Measurements from ENCODE around the gene SF3A2.

SF3A2 gene

GRCh38 chr19:2261438-2262172 is 25.0 kb downstream of the SF3A2 start:
- TF ChIP-seq ZFX (IDR thresholded peaks at IDR 0.05) = no peak
- no peak; the same call in 1 of the 2 replicates for TF ChIP-seq CTCF (conservative IDR thresholded peaks at IDR 0.05)
- H3K27ac ChIP-seq = no peak overlapping the region

GRCh38 chr19:2266183-2266993 is 29.8 kb downstream of the SF3A2 start:
- H3K27ac ChIP-seq = peak overlapping the region; percentile 30
- TF ChIP-seq CTCF (conservative IDR thresholded peaks at IDR 0.05) = no peak
- no peak for TF ChIP-seq ZFX (IDR thresholded peaks at IDR 0.05)

GRCh38 chr19:2268480-2268830 is 31.8 kb downstream of the SF3A2 start:
- no peak overlapping the region; the same call in 1 of the 2 replicates for H3K27ac ChIP-seq
- TF ChIP-seq ZFX (IDR thresholded peaks at IDR 0.05) = no peak

- TF ChIP-seq ZFX (IDR thresholded peaks at IDR 0.05) (no peak), CTCF (conservative IDR thresholded peaks at IDR 0.05) (no peak)
- H3K27ac ChIP-seq = peak overlapping the region; percentile 96
Observed at GRCh38 chr19:2268861-2269243, 32.2 kb downstream of the SF3A2 start.

GRCh38 chr19:2269244-2270156 is 32.9 kb downstream of the SF3A2 start:
- H3K27ac ChIP-seq = peak overlapping the region; percentile 96
- peak; percentile 28; the same call in 1 of the 2 replicates for TF ChIP-seq ZFX (IDR thresholded peaks at IDR 0.05)
- no peak for TF ChIP-seq CTCF (conservative IDR thresholded peaks at IDR 0.05)

- H3K27ac ChIP-seq = peak overlapping the region; percentile 96
- TF ChIP-seq CTCF (conservative IDR thresholded peaks at IDR 0.05) (no peak), ZFX (IDR thresholded peaks at IDR 0.05) (no peak)
Observed at GRCh38 chr19:2270157-2270422, 33.5 kb downstream of the SF3A2 start.

DNA sequence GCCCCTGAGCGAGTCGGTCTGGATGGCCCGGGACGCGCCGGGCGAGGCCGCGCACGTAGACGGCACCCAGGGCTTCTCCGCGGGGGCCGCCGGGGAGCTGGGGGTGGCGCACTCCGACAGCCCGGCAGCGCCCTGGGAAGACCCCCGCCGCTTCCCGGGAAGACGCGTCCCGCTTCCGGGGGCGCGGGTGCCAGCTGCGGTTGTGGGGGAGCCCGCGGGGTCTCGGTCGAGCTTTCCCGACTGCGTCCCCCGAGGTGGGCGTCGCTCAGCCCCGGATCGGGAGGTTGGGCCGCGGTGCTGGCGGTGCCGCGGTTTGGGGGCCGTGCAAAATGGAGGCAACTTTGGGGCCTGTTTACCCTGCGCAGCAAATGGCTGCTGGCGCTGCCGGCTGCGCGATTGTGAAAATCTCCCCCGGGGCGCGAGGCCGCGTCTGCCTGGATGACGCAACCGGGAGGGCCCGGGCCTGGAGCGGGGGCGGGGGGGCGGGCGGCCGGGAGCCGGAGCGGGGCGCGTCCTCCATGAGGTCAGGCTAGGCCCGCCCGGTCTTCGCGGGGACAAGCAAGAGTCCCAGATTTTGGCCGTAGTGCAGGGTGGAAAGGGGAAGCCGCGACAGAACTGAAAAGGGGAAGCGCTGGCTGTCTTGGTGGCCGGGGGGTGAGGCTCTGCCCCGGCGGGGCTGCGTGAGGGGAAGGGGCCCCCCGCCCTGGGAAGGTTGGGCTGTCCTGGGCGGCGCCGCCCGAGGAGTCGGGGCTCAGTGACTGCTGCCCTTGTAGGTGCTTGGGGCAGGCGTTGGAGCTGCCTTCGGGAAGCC is 34.0 kb downstream of the SF3A2 start:
- H3K27ac ChIP-seq = peak overlapping the region; percentile 96

More for the DNA sequence above, 34.0 kb downstream of the SF3A2 start:
- TF ChIP-seq CTCF (conservative IDR thresholded peaks at IDR 0.05) (no peak), ZFX (IDR thresholded peaks at IDR 0.05) (no peak; the same call in 1 of the 2 replicates)

All from C4-2B (cell line).